SK-N-SH (cell line): ENCODE data around the gene UTF1. TPM values are rescaled to one million over a fixed set of nuclear protein-coding genes. Genes with fewer than 3 reads are reported as not detected.

Experiments used
- CTCF ChIA-PET: fragments of 300-600, 350-600 bp; formaldehyde crosslinking; extraction: SDS; loops from one replicate; lab custom pipeline; 2021; lab: Yijun Ruan, JAX
- POLR2A ChIA-PET: fragments of 350-600 bp; sonication (Branson Sonifier 250); formaldehyde crosslinking; extraction: SDS; loops from one replicate; lab custom pipeline; 2020; ENCODE audit warnings: antibody characterized with exemption, inconsistent platforms; lab: Yijun Ruan, JAX
- DNase-seq: peaks from one replicate; pipeline ENCODE4 v3.0.0; 2012
- H2AFZ ChIP-seq: fragments of 200-600 bp; sonication (generic); 2 replicates; pipeline ENCODE4 v1.8.1; 2016; ENCODE audit warnings: antibody characterized with exemption, mild to moderate bottlenecking, low read depth
- H3F3A ChIP-seq: fragments of 200-600 bp; sonication (generic); replicated peaks from 2 replicates; pipeline ENCODE3; 2016; ENCODE audit warnings: antibody characterized with exemption, mild to moderate bottlenecking; ENCODE audit not compliant: insufficient read depth
- H3K27ac ChIP-seq, 2 experiments: fragments of 200-500 bp in 1 of 2; fragments of 200-600 bp in 1 of 2; sonication (Bioruptor generic) in 1 of 2; sonication (generic), shearing (Covaris generic) in 1 of 2; 2 replicates each; pipeline versions ENCODE4 v1.5.1 to v1.6.1; 2014 to 2016; ENCODE audit warnings: low read depth in 2 of 2, inconsistent platforms in 1 of 2, low read length in 1 of 2, mild to moderate bottlenecking in 1 of 2, mixed read lengths in 1 of 2
- H3K27me3 ChIP-seq: fragments of 200-600 bp; sonication (generic), shearing (Covaris generic); 2 replicates; pipeline ENCODE4 v1.6.1; 2016; ENCODE audit warnings: mixed run types; ENCODE audit not compliant: insufficient read depth
- H3K36me3 ChIP-seq, 2 experiments: fragments of 200-500 bp in 1 of 2; fragments of 200-600 bp in 1 of 2; sonication (Bioruptor generic) in 1 of 2; sonication (generic) in 1 of 2; replicated peaks in 1 of 2; 2 replicates each; pipeline versions ENCODE3 to v1.5.1; 2014 to 2016; ENCODE audit warnings: low read length in 1 of 2, mild to moderate bottlenecking in 1 of 2; ENCODE audit not compliant: insufficient read depth in 2 of 2, control insufficient read depth in 1 of 2
- H3K4me1 ChIP-seq, 2 experiments: fragments of 200-500 bp in 1 of 2; fragments of 200-600 bp in 1 of 2; sonication (Bioruptor generic) in 1 of 2; sonication (generic), shearing (Covaris generic) in 1 of 2; 2 replicates each; pipeline versions ENCODE4 v1.5.1 to v1.6.1; 2014 to 2016; ENCODE audit warnings: low read depth in 1 of 2, low read length in 1 of 2, mixed run types in 1 of 2; ENCODE audit not compliant: insufficient read depth in 2 of 2, control insufficient read depth in 1 of 2
- H3K4me2 ChIP-seq: fragments of 200-600 bp; sonication (generic), shearing (Covaris generic); 2 replicates; pipeline ENCODE4 v1.6.1; 2017; ENCODE audit warnings: mixed run types
- H3K4me3 ChIP-seq, 2 experiments: fragments of 200-500 bp in 1 of 2; fragments of 200-600 bp in 1 of 2; sonication (Bioruptor generic) in 1 of 2; sonication (generic), shearing (Covaris generic) in 1 of 2; 2 replicates each; pipeline versions ENCODE4 v1.5.1 to v1.8.1; 2014 to 2016; ENCODE audit warnings: low read depth in 2 of 2, inconsistent platforms in 1 of 2, low read length in 1 of 2, mild to moderate bottlenecking in 1 of 2, mixed read lengths in 1 of 2, moderate library complexity in 1 of 2
- H3K79me2 ChIP-seq: fragments of 200-600 bp; sonication (generic); 2 replicates; pipeline ENCODE4 v1.8.1; 2017; ENCODE audit warnings: mild to moderate bottlenecking; ENCODE audit not compliant: insufficient read depth
- H3K9ac ChIP-seq: fragments of 200-600 bp; sonication (generic); 2 replicates; pipeline ENCODE4 v1.6.1; 2017; ENCODE audit warnings: mixed run types
- H3K9me2 ChIP-seq: fragments of 200-600 bp; sonication (generic); 2 replicates; pipeline ENCODE4 v1.6.1; 2017; ENCODE audit warnings: mixed run types
- H3K9me3 ChIP-seq: fragments of 200-600 bp; sonication (generic); 2 replicates; pipeline ENCODE4 v1.6.1; 2017; ENCODE audit warnings: mixed run types, mild to moderate bottlenecking, moderate library complexity
- H4K20me1 ChIP-seq: fragments of 200-600 bp; sonication (generic); 2 replicates; pipeline ENCODE4 v1.6.1; 2017; ENCODE audit warnings: mild to moderate bottlenecking, mixed run types; ENCODE audit not compliant: insufficient read depth
- CHD2 ChIP-seq: fragments of 150-350 bp; IDR thresholded peaks from 2 replicates; pipeline ENCODE4 v1.6.1; 2018; ENCODE audit warnings: low read length; ENCODE audit not compliant: partially characterized antibody
- EP300 ChIP-seq, 2 experiments: IDR thresholded peaks; 2 replicates each; pipeline versions ENCODE4 v1.4.0 to v1.6.1; 2012; ENCODE audit warnings: borderline replicate concordance in 1 of 2, low read depth in 1 of 2, low read length in 1 of 2
- FOSL2 ChIP-seq: IDR thresholded peaks from 2 replicates; pipeline ENCODE4 v1.4.0; 2012; ENCODE audit warnings: low read depth, mild to moderate bottlenecking, moderate library complexity, borderline replicate concordance
- FOXJ3 ChIP-seq: sonication (generic); formaldehyde crosslinking; IDR thresholded peaks from 2 replicates; pipeline ENCODE4 v1.5.1; 2020; ENCODE audit warnings: mild to moderate bottlenecking, missing genetic modification reagents
- FOXM1 ChIP-seq: IDR thresholded peaks from 2 replicates; pipeline ENCODE4 v1.4.0; 2012; ENCODE audit warnings: low read depth, mild to moderate bottlenecking
- GABPA ChIP-seq: IDR thresholded peaks from 2 replicates; pipeline ENCODE4 v1.4.0; 2012; ENCODE audit warnings: low read depth, mild to moderate bottlenecking
- GATA2 ChIP-seq: sonication (generic); formaldehyde crosslinking; IDR thresholded peaks from 2 replicates; pipeline ENCODE4 v1.5.0; 2020; ENCODE audit warnings: mild to moderate bottlenecking, missing genetic modification reagents
- JUND ChIP-seq: IDR thresholded peaks from 2 replicates; pipeline ENCODE4 v1.4.0; 2012
- MXI1 ChIP-seq: IDR thresholded peaks from 2 replicates; pipeline ENCODE4 v1.6.1; 2012; ENCODE audit warnings: mild to moderate bottlenecking, low read depth, low read length, improper control_type of control experiment
- NRF1 ChIP-seq: IDR thresholded peaks from 2 replicates; pipeline ENCODE4 v1.6.1; 2012; ENCODE audit warnings: low read depth, mild to moderate bottlenecking, low read length
- POLR2AphosphoS5 ChIP-seq: IDR thresholded peaks from 2 replicates; pipeline ENCODE4 v1.6.1; 2012; ENCODE audit warnings: low read depth, low read length
- RFX5 ChIP-seq: IDR thresholded peaks from 2 replicates; pipeline ENCODE4 v1.6.1; 2012; ENCODE audit warnings: mild to moderate bottlenecking, improper control_type of control experiment, low read length
- RXRA ChIP-seq: IDR thresholded peaks from 2 replicates; pipeline ENCODE4 v1.4.0; 2012; ENCODE audit warnings: low read depth, mild to moderate bottlenecking, borderline replicate concordance
- SIN3A ChIP-seq: IDR thresholded peaks from 2 replicates; pipeline ENCODE4 v1.6.1; 2012; ENCODE audit warnings: low read depth, mild to moderate bottlenecking, low read length, moderate library complexity, borderline replicate concordance
- TAF1 ChIP-seq: IDR thresholded peaks from 2 replicates; pipeline ENCODE4 v1.6.1; 2012; ENCODE audit warnings: low read depth, mild to moderate bottlenecking, low read length, moderate library complexity, borderline replicate concordance
- YY1 ChIP-seq: IDR thresholded peaks from 2 replicates; pipeline ENCODE4 v1.4.0; 2012; ENCODE audit warnings: low read depth, mild to moderate bottlenecking
- WGBS: methylation state at CpG from one replicate; pipeline ENCODE4 v1.1.6; 2017; ENCODE audit warnings: low lambda C conversion rate; 5-methylcytosine and 5-hydroxymethylcytosine counted together
- polyA plus RNA-seq, 3 experiments: library from polyadenylated mRNA; depleted of rRNA; stranded (reverse); fragments of >200 nt; gene quantifications; 2 replicates each; pipeline ENCODE4 v1.2.3, GENCODE V29; 2012
- TF ChIP-seq, protein P1 (sequence below): IDR thresholded peaks from 2 replicates; pipeline ENCODE4; 2012
- TF ChIP-seq, protein P2 (sequence below): IDR thresholded peaks from 2 replicates; pipeline ENCODE4 v1.4.0; 2012; ENCODE audit warnings: low read depth, borderline replicate concordance
- TF ChIP-seq, protein P3 (sequence below): fragments of 150-350 bp; IDR thresholded peaks from 2 replicates; pipeline ENCODE4 v1.6.1; 2016; ENCODE audit warnings: mild to moderate bottlenecking, low read depth, low read length
- TF ChIP-seq, protein P4 (sequence below): IDR thresholded peaks from 2 replicates; pipeline ENCODE4 v1.4.0; 2012; ENCODE audit warnings: low read depth, borderline replicate concordance

The UTF1 gene
- polyA plus RNA-seq, 1 of the 3 experiments (the other 2 are of a cell fraction) = not detected

DNA sequence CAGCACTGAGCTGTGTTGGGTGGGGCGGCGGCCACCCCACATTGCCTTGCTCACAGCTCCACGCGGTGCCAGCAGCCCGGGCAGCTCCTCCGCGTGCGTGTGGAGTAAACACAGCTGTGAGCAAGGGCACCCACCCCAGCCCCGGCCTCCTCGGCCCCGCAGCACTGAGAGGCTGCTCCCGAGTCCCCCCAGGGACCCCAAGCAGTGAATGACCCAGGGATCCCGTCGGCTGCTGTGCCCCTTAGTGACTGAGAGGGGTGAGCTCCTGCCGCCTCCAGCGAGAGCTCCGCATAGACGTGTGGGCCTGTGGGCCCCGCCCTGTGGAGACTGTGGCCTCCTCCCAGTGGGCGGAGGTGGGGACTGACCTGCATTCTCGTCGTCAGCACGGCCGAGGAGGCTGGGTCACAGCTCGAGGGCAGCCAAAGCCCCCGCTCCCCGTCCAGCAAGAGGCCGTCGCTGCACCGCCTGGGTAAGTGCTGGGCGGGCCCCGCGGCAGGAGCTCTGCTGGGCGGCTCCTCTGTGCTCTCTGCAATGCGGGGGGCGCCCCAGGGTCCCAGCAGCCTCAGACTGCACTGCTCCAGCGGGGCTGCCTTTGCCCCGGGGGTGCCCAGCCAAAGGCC lies 29.9 kb upstream of the UTF1 start:
- Histone ChIP-seq H4K20me1 (no peaks in the 10 kb centered on the region), H3K79me2 (no peaks in the 10 kb centered on the region), H3K36me3 (no peaks in the 10 kb centered on the region), H3K9ac (no peak overlapping the region), H3F3A (no peaks in the 10 kb centered on the region), H3K4me3 (no peak overlapping the region), H3K4me1 (no peaks in the 10 kb centered on the region)
- TF ChIP-seq JUND (no peak), FOXJ3 (CRISPR knock-in tag) (no peak), GATA2 (no peak), YY1 (no peak), RXRA (no peak), POLR2AphosphoS5 (no peak), SIN3A (no peak), RFX5 (no peak), MXI1 (no peak), FOSL2 (no peak)
- TF ChIP-seq, protein P1, sequence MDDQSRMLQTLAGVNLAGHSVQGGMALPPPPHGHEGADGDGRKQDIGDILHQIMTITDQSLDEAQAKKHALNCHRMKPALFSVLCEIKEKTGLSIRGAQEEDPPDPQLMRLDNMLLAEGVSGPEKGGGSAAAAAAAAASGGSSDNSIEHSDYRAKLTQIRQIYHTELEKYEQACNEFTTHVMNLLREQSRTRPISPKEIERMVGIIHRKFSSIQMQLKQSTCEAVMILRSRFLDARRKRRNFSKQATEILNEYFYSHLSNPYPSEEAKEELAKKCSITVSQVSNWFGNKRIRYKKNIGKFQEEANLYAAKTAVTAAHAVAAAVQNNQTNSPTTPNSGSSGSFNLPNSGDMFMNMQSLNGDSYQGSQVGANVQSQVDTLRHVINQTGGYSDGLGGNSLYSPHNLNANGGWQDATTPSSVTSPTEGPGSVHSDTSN = no peak
- TF ChIP-seq, all 33 proteins: peak for 0
- Histone ChIP-seq H3K27me3 (0 out of 2 replicates have a peak, but pooled peaks cover 5% of the 10 kb centered on the region), H2AFZ (no peak overlapping the region), H3K4me2 (no peak overlapping the region), H3K27ac (no peak overlapping the region), H3K9me2 (no peaks in the 10 kb centered on the region), H3K9me3 (no peaks in the 10 kb centered on the region)
- ChIA-PET POLR2A (no interaction called here), CTCF (interaction anchor here (1.2 kb wide), 1 partner anchor 56 kb away, joined by 4 read pairs; no protein-coding TSS in a partner anchor)
- 39% methylated on average over 16 of the region's 38 CpGs for WGBS
- DNase-seq = no peak

GRCh38 chr10:133200621-133201031 lies 29.4 kb upstream of the UTF1 start:
- no peaks in the 10 kb centered on the region for H3K79me2 ChIP-seq
- POLR2A ChIA-PET = no interaction called here
- TF ChIP-seq EP300 (IDR thresholded peaks at IDR 0.05; ENCODE audit: borderline replicate concordance in 1 of 2, low read depth in 1 of 2, low read length in 1 of 2) (no peak), GABPA (no peak), CHD2 (no peak), FOXM1 (no peak), NRF1 (no peak), GATA2 (no peak), TAF1 (no peak)
- TF ChIP-seq, protein P2, sequence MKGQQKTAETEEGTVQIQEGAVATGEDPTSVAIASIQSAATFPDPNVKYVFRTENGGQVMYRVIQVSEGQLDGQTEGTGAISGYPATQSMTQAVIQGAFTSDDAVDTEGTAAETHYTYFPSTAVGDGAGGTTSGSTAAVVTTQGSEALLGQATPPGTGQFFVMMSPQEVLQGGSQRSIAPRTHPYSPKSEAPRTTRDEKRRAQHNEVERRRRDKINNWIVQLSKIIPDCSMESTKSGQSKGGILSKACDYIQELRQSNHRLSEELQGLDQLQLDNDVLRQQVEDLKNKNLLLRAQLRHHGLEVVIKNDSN = no peak
- TF ChIP-seq, protein P3, sequence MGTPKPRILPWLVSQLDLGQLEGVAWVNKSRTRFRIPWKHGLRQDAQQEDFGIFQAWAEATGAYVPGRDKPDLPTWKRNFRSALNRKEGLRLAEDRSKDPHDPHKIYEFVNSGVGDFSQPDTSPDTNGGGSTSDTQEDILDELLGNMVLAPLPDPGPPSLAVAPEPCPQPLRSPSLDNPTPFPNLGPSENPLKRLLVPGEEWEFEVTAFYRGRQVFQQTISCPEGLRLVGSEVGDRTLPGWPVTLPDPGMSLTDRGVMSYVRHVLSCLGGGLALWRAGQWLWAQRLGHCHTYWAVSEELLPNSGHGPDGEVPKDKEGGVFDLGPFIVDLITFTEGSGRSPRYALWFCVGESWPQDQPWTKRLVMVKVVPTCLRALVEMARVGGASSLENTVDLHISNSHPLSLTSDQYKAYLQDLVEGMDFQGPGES = no peak
- TF ChIP-seq, protein P4, sequence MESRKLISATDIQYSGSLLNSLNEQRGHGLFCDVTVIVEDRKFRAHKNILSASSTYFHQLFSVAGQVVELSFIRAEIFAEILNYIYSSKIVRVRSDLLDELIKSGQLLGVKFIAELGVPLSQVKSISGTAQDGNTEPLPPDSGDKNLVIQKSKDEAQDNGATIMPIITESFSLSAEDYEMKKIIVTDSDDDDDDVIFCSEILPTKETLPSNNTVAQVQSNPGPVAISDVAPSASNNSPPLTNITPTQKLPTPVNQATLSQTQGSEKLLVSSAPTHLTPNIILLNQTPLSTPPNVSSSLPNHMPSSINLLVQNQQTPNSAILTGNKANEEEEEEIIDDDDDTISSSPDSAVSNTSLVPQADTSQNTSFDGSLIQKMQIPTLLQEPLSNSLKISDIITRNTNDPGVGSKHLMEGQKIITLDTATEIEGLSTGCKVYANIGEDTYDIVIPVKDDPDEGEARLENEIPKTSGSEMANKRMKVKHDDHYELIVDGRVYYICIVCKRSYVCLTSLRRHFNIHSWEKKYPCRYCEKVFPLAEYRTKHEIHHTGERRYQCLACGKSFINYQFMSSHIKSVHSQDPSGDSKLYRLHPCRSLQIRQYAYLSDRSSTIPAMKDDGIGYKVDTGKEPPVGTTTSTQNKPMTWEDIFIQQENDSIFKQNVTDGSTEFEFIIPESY = no peak

More at GRCh38 chr10:133200621-133201031, 29.4 kb upstream of the UTF1 start:
- H3K27ac ChIP-seq = no peak overlapping the region
- no peaks in the 10 kb centered on the region for H3K36me3 ChIP-seq
- 0 out of 2 replicates have a peak, but pooled peaks cover 5% of the 10 kb centered on the region for H3K27me3 ChIP-seq
- H4K20me1 ChIP-seq = no peaks in the 10 kb centered on the region
- H3K4me2 ChIP-seq = no peak overlapping the region
- DNase-seq = no peak
- H3K4me3 ChIP-seq = no peak overlapping the region
- WGBS = 60% methylated on average over 9 of the region's 15 CpGs
- no peak overlapping the region for H3K9ac ChIP-seq
- H3F3A ChIP-seq = no peaks in the 10 kb centered on the region
- H3K4me1 ChIP-seq = no peaks in the 10 kb centered on the region
- no peaks in the 10 kb centered on the region for H3K9me2 ChIP-seq
- no peak overlapping the region for H2AFZ ChIP-seq
- CTCF ChIA-PET = interaction anchor here (1.2 kb wide), 1 partner anchor 57 kb away, joined by 4 read pairs; no protein-coding TSS in a partner anchor
- no peaks in the 10 kb centered on the region for H3K9me3 ChIP-seq
